Activated CD8-positive, alpha-beta memory T cell treated with anti-CD3 and anti-CD28 coated beads for 24 hours (primary cell): ENCODE data around the gene KCNMB1.

Source experiments
- DNase-seq: peaks from one replicate; pipeline ENCODE4 v3.0.0-alpha.2; 2020

The KCNMB1 gene, protein sequence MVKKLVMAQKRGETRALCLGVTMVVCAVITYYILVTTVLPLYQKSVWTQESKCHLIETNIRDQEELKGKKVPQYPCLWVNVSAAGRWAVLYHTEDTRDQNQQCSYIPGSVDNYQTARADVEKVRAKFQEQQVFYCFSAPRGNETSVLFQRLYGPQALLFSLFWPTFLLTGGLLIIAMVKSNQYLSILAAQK

DNA sequence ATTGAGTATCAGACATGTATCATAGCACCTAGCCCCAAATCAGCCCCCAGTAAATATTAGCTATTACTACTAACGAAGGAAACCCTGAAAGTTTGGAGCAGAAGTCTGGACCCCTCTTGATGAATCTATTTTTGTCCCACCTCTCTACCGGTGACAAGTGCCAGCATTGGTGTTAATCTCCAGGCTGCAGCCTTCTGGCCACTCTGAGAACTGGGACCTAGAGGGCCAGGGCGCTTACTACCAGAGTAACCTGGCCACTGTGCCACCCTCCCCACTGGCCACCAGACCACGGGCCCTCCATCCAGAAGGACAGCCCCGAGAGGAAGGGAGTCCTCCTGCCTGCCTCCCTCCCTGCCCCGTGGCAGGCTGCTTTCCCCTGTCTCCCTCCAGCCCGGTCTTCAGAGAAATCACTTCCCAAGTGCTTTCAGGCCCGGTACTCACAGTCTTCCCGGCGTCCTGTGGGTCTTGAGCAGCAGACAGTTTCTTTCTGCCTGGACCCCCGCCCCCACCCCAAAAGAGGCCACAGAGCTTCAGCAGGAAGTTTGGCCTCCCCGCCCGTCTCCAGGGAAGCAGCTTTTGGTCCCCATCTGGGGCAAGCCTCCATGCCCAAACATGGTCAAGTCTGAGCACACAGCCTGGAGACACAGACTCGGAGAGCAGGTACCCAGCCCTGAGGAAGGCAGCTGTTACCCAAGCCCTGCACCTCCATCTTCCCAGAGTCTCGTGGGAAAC, at the start of gene KCNMB1:
Gene KCNMB1, minus strand, starts transcription at position 550 of the 732 bp plus-strand sequence. CDS start 3,920 bp downstream, outside the sequence.
- no peak for DNase-seq

DNA sequence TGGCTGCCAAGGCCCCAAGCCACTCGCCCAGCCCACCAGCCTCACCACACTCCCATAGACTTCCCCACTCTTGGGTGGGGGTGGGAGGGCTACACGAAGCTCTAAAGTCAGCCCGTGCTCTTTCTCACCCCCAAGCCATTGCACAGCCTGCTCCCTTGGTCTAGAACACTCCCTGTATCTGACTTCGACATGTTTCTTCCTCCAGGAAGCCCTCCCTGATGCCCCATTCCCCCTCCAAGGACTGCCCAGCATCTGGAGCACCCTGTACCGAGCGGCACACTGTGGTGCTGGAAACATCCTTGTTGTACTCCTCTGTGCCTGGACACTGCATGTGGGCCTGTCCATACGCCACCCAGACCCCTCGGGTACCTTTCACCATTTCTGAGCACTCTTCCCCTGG, 49.4 kb upstream of the KCNMB1 start:
- DNase-seq = peak; percentile 24

DNA sequence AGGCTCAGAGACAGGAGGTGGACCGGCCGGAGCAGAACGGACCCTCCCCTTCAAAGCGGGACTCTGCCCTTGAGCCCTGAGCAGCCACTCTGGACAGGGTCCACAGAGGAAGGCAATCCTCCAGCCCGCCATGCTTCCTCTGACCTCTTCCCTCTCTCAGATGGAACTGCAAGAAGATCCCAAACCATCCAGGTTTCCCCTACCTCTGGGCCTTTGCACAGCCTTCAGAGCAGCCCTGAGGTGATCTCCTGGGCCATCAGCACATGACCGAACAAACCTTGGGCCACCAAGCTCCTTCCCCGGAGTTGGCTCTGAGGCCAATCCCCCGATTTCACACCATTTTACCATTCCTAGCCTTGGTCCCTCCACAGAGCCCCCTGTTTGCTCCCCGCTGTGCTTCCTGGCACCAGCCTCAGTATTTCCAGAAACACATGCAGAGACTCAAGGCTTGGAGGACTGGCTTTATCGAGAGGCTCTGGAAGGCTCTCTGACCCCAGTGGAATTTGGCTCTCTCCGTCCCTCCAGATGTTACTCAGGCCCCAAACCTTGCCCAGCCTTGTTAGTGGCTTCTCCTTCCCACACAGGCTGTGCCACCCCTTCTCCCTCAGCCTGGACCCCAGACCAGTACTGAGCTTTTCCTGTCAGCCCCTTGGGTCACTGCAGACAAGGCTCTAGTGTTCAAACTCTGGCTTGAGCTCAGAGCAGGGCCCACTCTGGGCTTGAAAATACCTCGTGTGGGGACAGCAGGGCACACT, 48.6 kb upstream of the KCNMB1 start:
- peak; percentile 38 for DNase-seq

DNA sequence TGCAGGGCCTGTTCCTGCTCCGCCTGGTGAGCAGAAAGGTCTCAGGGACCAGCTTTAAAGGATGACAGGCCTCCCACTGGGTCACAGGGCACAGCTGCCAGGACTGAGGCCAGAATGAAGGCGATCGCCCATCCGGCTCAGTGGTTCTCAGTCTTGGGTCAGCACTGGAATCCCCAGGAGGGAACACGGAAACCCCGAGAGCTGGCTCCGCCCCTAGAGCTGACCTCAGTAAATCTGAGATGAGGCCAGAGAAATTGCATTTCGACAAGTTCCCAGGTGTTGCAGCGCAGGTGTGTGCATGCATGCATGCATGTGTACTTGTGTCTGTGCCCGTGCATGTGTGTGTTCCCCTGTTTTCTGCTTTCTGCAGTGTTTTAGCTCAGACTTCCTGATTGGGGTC, 47.2 kb upstream of the KCNMB1 start:
- peak; percentile 52 for DNase-seq

DNA sequence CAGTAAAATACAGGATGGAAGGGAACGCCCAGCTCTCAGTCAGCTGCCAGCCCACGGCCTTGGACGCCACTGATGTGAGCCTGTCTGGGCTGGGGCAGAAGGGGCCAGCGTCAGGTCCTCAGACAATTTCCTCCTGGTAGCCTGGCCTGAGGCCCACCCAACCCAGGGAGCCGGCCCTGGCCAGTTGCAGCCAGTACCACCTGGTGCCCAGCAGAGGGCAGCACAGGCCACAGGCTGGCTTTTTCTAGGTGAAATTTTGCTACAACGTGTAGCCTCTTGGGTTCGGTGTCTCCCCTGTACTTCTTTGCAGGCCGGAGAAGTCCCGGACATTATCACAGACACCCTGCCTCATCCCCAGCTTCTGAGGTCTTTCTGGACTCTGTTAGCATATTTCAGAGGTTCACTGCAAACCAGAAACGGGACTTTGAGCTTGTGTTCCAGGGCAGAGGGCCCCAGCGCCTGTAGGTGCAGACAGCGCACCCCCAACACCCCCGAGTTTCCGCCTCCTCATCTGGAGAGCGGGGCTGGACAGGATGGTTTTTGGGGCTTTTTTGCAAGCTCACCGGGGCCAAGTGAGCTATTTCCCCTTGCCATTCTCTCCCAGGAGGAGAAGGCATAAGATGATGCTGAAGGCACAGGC, 45.9 kb upstream of the KCNMB1 start:
- DNase-seq = peak; percentile 85

DNA sequence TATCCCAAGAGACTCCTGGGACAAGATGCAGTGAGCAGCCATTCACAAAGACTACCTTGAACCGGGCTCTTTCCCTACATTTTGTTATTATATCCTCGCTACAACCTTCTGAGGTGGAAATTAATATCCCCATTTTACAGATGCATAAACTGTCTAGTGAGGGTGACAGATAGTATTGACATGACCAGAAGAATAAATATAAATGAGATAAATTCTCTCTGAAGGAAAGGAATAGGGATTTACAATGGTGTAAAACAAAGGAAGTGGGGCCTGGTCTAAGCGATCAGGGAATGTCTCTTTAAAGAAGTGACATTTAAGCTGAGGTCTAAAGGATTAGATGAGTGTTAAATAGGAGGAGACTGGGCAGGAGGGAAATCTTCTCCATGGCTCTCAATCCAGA, 43.5 kb upstream of the KCNMB1 start:
- DNase-seq = no peak

DNA sequence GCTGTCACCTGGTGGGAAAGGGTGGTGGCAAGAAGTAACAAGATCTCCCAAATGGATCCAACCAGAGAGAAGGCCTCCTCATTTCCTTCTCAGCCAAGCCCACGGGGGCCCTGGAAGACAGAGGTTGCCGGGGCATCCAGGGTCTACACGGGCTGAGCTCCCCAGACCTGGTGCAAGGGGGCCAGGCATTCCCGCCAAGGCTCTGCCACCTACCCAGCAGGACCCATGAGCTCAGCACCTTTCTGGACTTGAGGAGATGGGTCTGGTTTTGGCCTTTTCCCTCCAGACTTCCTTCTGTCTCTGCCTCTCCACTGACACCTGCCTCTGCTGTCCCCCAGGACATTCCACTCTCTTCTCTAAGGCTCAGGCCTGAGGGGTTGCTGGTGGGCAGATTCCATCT, 42.4 kb upstream of the KCNMB1 start:
- DNase-seq = no peak

DNA sequence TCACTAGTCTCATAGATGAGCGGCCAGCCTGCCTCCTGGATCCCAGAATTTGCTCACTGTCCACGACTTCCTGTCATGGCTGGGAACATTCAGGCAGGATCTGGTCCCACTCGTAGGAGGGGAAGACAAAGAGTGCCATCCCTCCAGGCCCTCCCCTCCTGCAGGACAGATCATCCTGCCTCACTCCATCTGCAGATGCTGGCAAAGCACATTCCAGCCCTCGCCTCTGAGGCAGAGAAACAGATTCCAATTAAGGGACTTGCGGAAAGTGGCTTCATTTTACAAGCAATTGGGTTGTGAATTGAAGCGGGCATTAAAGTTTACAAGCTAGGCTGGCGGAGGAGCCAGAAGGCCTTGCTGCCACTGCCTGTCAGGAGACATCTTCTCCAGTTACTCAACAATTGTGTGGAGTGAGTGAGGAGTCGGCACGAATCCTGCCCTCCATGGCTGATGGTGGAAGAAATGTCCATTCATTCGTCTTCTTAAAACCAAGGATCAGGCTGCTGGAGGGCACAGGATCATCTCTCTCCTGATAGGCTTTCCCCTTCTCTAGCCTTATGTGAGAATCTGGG, 41.8 kb upstream of the KCNMB1 start:
- no peak for DNase-seq

DNA sequence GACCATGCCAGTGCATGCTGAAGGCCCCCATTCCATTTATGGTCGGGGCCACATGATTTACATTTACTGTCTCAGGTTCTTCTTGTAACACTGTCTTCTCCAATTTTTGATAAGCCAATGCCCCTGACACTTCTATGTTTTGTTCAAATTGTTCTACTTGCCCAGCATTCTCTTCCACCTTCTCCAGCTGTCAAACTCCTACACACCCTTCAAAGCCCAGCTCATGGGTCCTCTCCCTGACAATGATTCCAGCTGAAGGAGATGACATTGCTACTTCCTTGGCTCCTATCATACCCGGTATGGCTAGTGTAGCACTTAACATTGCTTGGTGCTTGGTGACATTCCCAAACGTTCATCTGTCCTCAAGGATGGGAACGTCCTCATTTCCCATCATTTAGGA, 41.1 kb upstream of the KCNMB1 start:
- DNase-seq = no peak

DNA sequence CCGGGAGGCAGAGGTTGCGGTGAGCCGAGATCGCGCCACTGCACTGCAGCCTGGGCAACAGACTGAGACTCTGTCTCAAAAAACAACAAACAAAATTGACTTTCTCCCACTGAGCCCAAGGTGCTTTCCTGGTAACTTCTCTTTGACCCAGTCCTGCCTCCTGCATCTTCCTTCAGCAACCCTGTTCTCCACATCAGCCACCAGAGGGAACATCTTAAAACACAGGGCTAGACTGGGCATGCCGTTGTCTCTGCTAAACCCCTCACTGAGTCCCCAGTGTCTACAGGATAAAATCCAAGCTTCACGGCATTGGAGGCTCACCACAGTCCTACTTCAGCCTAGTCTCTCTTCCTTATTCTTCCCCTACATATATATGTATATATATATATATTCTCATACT, 39.8 kb upstream of the KCNMB1 start:
- DNase-seq = no peak

DNA sequence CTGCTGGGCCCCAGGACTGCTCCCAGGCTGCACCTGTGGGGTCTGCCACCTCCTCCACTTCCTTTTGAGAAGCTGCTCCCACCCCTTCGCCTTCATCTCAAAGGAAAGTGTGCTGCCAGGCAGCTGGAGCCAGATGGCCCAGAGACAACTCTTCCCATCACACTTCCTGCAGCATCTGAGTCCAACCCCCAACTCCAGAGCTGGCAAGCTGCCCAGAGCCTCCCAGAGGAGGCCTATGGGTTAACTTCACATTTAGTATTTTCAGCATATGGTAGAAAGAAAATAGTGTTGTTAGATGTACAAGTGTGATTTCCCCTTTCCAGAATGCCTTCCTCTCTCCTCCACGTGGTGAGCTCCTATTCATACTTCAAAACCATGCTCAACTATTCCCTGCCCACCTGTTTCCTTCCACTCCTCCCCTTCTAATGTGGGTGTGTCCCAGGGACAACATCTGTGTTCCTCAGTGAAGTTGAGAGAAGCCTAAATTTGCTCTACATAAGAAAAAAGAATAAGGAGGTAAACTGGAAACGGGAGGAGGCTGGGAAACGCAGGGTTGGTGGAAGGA, 38.6 kb upstream of the KCNMB1 start:
- DNase-seq = no peak

DNA sequence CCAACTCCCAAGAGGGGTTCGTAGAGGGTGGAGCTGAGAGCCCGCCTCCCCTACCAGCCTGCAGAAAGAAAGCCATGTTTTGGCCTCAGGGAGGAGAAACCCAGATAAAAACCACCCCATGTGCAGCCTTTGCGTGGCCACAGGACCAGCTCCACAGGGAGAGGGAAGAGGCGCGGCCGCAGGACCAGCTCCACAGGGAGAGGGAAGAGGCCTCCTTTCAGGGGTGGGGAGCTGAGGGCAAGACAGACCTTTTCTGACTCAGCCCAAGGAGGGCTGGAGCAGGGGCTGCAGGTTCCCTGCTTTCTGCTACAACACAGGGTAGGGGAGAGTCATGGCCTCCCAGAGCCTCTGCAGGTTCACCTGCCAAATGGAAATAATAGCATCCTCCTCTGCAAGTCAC, 37.6 kb upstream of the KCNMB1 start:
- DNase-seq = no peak

DNA sequence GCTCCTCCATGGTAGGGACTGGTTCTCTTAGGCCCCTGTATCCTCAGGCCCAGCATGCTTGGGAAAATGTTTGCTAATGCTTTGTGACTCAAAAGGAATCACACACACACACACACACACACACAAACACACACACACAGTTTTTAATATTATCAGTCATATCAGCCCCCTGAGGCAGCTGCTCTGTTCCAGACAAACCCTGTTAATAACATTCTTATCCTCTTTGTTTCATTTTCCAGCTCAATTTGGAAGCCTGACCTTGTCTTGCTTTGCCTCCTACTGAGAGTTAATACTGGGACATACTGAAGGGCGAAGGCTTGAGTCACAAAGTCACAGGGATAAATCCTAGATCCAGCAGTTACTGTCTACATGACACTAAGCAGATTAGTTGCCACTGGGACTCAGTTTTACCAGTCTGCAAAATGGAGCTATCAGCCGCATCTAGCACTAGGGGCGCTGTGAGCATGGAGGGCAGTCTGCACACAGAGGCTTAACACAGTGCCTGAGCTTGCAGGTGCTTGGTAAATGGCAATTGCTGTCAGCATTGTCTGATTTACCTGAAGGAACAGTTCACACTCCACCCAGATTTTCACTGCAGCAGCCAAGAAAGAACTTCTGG, 37.1 kb upstream of the KCNMB1 start:
- DNase-seq = no peak

DNA sequence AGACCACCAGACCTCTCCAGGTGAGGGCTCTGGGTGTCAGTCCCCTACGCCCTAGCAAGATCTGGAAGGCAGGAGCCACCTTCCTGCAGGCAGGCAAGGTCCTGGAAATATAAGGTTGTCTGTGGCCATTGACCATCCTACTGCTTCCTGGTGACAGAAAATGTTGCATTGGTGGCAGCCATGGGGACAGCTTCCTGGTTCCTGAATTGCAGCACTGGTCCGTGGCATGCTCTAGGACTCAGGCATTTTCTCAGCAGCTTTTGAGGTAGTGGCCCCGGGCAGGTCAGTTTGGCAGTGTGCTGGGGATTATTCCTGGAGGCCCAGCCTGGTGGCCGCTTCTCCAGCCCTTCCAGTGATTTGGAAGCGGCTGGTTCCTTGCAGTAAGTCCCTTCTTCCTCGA, 36.6 kb upstream of the KCNMB1 start:
- DNase-seq = no peak

DNA sequence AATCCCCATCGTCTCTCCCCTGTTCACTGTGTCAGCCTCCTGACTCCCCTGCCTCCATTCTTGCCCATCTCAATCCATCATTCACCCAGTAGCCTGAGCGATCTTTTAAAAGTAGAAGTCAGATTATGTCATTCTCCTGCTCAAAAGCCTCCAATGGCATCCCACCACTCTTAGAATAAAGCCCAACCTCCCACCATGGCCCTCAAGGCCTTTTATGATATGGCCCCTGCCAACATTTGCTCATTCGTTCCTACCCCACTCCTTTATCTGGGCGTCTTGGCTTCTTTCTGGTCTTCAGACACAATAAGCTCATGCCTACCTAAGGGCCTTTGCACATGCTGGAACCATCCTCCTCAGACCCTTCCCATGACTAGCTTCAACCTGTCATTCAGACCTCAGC, 35.5 kb upstream of the KCNMB1 start:
- no peak for DNase-seq

DNA sequence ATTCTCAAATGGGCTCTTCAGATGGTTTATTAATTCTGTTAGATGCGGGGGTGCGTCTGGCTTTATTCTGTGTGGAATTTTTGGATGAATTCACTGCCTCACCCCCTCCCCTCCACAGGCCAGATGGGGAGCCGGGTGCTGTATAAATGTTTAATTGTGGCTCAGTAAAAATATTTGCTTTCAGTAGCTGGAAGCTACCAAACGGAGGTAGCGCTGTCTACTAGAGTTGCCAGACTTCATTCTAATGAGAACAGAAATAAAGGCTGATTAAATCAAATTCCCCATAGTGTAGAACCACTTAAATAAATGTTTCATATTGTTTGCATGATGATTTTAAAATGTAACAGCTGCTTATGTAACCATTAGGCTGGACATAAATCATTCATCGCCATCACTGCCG, 34.5 kb upstream of the KCNMB1 start:
- DNase-seq = no peak

DNA sequence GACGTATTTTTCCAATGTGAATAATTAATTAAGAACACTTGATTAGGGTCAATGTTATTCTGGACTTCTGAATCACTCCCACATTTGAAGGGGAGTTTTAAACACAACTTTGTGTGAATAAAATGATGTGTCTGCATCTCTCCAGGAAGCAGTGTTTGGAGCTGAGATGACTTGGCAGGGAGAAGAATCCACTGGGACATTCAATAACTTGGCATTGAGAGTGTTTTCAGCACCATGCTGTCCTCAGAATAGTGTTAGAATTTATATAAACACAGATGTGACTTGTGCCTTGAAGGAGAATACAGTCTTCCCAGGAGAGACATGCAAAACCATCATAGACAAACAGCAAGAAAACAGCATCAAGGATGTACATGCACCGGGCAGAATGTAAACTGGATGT, 32.7 kb upstream of the KCNMB1 start:
- no peak for DNase-seq

DNA sequence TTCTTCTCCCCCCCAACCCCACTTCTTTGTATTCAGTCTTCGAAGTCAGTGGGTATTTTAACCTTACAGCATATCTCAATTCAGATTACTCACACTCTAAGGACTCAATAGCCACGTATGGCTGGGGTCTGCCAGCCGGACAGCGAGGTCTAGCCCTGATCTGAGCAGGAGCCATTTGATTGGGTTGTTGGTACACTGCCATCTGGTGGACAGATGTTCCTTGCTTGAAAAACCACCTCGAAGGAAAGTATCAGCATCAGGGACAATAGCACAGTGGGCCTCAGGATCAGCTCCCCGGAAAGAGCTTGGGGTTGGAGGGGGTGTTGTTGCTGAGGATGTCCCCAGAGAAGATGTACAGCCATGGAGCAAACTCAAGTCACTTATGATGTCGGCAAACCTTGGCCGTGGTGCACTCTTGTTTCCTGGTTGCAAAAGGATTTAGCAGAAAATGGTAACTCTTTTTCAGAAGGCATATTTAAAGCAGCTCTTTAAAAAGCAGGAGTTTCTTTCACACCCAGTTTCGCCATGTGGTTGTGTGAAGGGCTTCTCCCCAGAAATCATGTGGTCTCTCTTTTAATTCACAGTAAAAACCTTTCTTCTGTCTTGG, 31.7 kb upstream of the KCNMB1 start:
- DNase-seq = peak; percentile 77

DNA sequence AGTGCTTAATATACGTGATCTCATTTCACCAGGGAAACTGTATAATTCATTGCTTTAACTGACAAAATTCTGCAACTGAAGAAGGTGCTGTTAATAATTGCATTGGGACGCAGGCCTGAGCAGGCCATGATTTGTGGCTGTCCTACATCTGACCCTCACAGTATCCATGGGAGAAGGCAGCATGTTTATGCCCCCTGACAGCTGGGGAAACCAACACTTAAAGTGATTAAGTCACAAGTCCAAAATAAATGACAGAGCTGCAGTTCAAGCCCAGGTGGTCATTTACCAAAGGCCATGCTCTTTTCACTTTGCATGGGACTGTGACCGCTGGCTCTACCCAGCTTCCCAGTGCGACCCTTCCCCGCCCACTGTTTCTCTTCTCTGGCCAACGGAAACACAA, 30.5 kb upstream of the KCNMB1 start:
- no peak for DNase-seq

DNA sequence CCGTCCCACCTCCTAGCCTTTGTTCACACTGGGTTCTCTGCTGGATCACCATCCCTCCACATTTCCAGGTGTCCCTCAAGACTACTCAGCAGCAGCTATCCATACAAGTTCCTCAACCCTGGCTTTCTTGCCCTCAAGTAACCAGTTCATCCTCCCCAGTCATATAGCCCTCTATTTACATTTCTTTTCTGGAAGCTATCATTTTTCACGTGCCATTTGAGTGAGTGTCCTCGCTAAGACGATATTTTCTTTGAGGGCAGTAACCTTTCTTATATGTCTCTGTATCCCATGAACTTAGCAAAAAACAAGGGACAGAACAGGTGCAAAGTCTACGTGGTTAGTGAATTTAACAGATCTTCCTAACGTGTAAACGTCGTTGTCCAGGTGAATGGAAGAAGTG, 29.6 kb upstream of the KCNMB1 start:
- no peak for DNase-seq

DNA sequence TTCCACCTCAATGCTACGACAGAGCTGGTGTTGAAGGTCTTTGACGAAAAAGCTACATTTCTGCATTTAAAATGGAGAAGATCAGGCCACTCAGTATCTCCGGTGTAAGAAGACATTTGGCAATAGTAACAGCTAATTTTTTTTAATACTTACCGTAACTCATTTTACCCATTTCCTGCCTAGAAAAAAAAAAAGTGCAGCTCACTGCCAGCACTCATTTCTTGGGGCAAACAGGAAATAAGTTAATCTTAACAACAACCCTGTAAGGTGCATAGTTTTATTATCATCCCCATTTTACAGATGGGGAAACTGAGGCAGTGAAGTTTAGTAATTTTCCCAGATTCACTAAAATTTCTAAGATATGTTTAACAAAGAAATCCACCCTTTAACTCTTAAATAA, 27.4 kb upstream of the KCNMB1 start:
- no peak for DNase-seq

DNA sequence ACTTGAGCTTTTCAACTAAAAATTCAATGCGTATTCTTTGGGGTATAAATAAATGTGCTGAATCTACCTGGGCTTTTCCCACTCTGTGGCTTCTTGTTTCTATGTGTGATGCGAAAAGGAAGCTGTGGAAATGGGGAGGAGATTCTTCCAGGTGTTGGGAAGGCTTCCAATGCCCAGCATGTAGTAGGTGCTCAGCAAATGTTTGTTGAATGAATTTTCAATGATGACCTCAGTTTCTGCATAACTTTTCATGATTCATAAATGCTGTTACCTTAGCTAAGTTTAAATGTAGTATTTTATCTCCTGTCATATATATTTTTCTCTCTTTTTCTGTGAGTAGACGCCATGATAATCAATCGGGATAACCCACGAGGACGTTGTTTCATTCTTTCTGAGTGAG, 25.6 kb upstream of the KCNMB1 start:
- DNase-seq = no peak
